Lower lobe of right lung (tissue), 2 donors: ENCODE results near the gene PLK5. TPM values are rescaled to one million over a fixed set of nuclear protein-coding genes. Genes with fewer than 3 reads are reported as not detected.

Source experiments
- ATAC-seq, 2 donors: fragments of 200-7000 bp; cut with Tn5 transposase; one replicate each; pipeline ENCODE4 v1.9.1; 2020 to 2022; ENCODE audit warnings: mild to moderate bottlenecking in 2 of 2, moderate library complexity in 2 of 2
- DNase-seq: peaks from one replicate; pipeline ENCODE4 v3.0.0-alpha.2; 2020
- H3K27ac ChIP-seq: fragments of 200-600 bp; one replicate; pipeline ENCODE4 v1.8.0; 2022
- H3K27me3 ChIP-seq: fragments of 200-600 bp; one replicate; pipeline ENCODE4 v1.8.0; 2022; ENCODE audit warnings: low read depth
- H3K36me3 ChIP-seq: fragments of 200-600 bp; one replicate; pipeline ENCODE4 v1.8.0; 2022; ENCODE audit warnings: mild to moderate bottlenecking
- H3K4me1 ChIP-seq: fragments of 200-600 bp; one replicate; pipeline ENCODE4 v1.8.0; 2022
- H3K4me3 ChIP-seq: fragments of 200-600 bp; one replicate; pipeline ENCODE4 v1.8.0; 2022; ENCODE audit warnings: mild to moderate bottlenecking
- H3K9me3 ChIP-seq: fragments of 200-600 bp; one replicate; pipeline ENCODE4 v1.8.0; 2022
- CTCF ChIP-seq: fragments of 200-600 bp; IDR thresholded peaks from one replicate; pipeline ENCODE4 v1.8.0; 2022; ENCODE audit warnings: antibody characterized with exemption, mild to moderate bottlenecking
- intact Hi-C: fragments of 100-400 bp; cut with DNase I; formaldehyde crosslinking; loops from one replicate; pipeline ENCODE4 v1.11.0; 2022
- total RNA-seq: library from RNA; stranded (reverse); fragmentation: NEBNext Ultra II Directional; extraction: Animal tissue kit (Norgen Biotek cat#: 25700); gene quantifications from one replicate; pipeline ENCODE4 v1.2.1, GENCODE V29; 2021
- donor health status: DM: no; HTN: yes; CAD: no; lungs with severe emphysema.

The PLK5 gene
- total RNA-seq, 1 donor from 2014 or later, result not detected

DNA sequence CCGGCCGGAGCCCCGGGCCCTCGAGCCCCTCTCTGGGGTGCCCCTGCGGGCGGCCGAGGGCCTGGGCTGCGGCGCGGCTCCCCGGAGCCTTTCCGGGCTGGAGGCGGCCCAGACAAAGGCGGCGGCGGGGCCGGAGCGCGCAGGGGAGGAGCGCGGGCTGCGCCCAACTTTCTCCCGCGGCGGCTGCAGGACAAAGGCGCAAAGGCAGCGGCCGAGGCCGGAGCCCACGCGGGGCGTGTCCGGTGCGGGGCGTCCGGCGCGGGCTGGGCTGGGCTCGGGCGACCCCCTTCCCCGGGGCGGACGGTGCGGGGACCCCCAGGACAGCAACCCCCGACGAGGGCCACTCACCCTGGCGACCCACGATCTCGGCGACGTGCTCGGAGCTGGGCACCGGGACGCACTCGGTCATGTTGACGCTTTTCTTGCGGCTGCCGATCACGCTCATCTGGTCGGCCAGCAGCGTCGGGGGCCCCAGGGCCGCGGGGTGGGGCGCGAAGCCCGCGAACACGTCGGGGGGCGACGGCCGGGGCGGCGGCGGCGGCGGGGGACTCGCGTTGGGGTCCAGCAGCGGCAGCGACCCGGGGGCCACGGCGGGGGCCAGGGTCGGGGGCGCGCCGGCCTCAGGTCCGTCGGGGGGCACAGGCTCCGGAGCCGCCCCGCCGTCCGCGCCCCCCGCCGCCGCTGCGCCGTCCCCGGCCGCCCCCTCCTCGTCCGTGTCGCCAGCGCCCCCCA is 43.4 kb downstream of the PLK5 start:
- Histone ChIP-seq H3K4me3 (peak overlapping the region; percentile 73), H3K4me1 (peaks cover 14% of the 10 kb centered on the region), H3K9me3 (no peaks in the 10 kb centered on the region), H3K36me3 (no peaks in the 10 kb centered on the region), H3K27me3 (no peaks in the 10 kb centered on the region), H3K27ac (peak overlapping the region; percentile 82)
- peak in 1 of 2 donors; percentile 22 for ATAC-seq
- no peak for TF ChIP-seq CTCF
- DNase-seq, result no peak
- intact Hi-C loops, result no loop called here

DNA sequence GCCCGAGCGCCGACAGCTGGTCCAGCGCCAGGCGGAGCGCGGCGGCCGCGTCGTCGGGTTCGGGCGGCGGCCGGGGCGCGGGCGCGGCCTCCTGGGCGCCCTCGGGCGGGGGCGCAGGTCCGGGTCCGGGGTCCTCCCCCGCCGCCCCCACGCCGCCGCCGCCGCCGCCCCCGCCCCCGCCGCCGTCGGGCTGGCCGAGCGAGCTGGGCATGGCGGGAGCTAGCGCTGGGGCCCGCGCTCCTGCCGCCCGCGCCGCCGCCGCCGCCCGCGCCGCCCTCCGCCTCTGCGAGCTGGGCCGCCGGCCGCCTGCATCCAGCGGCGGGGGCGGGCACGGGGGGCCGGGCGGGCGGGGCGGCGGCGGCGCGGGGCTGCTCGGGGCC is 44.0 kb downstream of the PLK5 start:
- no peak overlapping the region for H3K27ac ChIP-seq
- no peak overlapping the region for H3K4me3 ChIP-seq
- DNase-seq (no peak), ATAC-seq (no peak)
- no peak for TF ChIP-seq CTCF
- H3K36me3 ChIP-seq, result no peaks in the 10 kb centered on the region
- H3K9me3 ChIP-seq, result no peaks in the 10 kb centered on the region
- H3K27me3 ChIP-seq, result no peaks in the 10 kb centered on the region
- intact Hi-C loops, result no loop called here
- H3K4me1 ChIP-seq, result peaks cover 14% of the 10 kb centered on the region

DNA sequence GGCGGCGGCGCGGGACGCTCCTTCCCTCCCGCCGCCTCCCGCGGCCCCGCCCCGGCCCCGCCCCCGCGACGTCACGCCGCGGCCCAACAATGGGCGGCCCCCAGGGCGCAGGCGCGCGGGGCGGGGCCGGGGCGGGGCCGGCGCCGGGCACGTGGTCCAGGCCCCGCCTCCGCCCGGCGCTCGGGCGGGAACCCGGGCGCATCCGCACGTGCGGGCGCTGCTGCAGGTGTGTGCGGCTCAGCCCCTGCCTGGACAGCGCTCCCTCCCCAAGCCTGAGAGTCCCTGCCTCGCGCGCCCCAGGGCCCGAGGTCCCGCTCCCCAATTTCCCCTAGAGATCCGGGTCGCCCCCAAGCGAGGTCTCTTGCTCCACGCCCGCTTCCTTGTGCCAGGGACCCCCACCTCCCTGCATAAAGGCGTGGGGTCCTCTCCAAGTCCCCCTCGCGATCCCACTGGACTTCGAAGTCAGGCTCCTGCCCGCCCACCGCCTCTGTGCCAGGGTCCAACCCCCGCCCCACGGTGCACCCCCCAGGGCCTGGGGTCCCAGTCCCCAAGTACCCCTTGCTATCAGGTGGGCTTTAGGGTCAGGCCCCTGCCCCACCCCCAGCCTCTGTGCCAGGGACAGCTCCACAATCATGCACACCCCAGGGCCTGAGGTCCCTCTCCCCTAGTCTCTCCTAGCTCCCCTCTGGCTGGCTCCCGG is 44.6 kb downstream of the PLK5 start, which contains the start of gene MEX3D:
Gene MEX3D (minus strand): TSS at position 6 of the 700 bp plus-strand sequence. CDS start 267 bp downstream, outside the sequence.
- Histone ChIP-seq H3K27ac (peak within 1 kb of the TSS; percentile 82), H3K9me3 (no peaks in the 10 kb centered on the region), H3K36me3 (no peaks in the 10 kb centered on the region), H3K27me3 (no peaks in the 10 kb centered on the region), H3K4me1 (peaks cover 14% of the 10 kb centered on the region), H3K4me3 (peak within 1 kb of the TSS; percentile 73)
- intact Hi-C loops, result no loop called here
- no peak for TF ChIP-seq CTCF
- ATAC-seq, result peak; percentile 80 to 91
- DNase-seq, result peak; percentile 79

DNA sequence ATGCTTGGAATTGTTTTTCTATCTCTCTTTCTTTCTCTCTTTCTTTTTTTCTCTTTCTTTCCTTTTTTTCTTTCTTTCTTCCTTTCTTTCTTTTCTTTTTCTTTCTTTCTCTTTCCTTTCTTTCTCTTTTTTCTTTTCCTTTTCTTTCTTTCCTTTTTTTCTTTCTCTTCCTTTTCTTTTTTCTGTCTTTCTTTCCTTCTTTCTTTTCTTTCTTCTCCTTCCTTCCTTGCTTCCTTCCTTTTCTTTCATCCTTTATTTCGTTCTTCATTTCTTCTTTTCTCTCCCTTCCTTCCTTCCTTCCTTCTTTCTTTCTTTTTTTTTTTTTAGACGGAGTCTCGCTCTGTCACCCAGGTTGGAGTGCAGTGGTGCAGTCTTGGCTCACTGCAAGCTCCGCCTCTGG is 46.1 kb downstream of the PLK5 start:
- H3K4me1 ChIP-seq, result peaks cover 14% of the 10 kb centered on the region
- DNase-seq (no peak), ATAC-seq (no peak)
- no peak for TF ChIP-seq CTCF
- H3K27ac ChIP-seq, result no peak overlapping the region
- H3K27me3 ChIP-seq, result no peaks in the 10 kb centered on the region
- H3K4me3 ChIP-seq, result no peak overlapping the region
- intact Hi-C loops, result no loop called here
- H3K36me3 ChIP-seq, result no peaks in the 10 kb centered on the region
- H3K9me3 ChIP-seq, result no peaks in the 10 kb centered on the region

- no peak for DNase-seq
- no peak for TF ChIP-seq CTCF
These were observed 47.0 kb downstream of the PLK5 start for GRCh38 chr19:1570836-1571235.

More at GRCh38 chr19:1570836-1571235, 47.0 kb downstream of the PLK5 start:
- H3K9me3 ChIP-seq, result no peaks in the 10 kb centered on the region
- no peaks in the 10 kb centered on the region for H3K36me3 ChIP-seq
- H3K4me3 ChIP-seq, result no peak overlapping the region
- H3K27ac ChIP-seq, result no peak overlapping the region
- no peaks in the 10 kb centered on the region for H3K27me3 ChIP-seq
- intact Hi-C loops, result no loop called here
- no peak for ATAC-seq
- peaks cover 9% of the 10 kb centered on the region for H3K4me1 ChIP-seq
